Stomach (tissue), 4 donors: ENCODE data around the gene FARP2.

Experiments
- EP300 ChIP-seq: sonication (generic); formaldehyde crosslinking; IDR thresholded peaks from one replicate; pipeline ENCODE4 v1.6.1; 2017; ENCODE audit warnings: antibody characterized with exemption
- POLR2A ChIP-seq, 4 donors: fragments of 450-650 bp; IDR thresholded peaks; one replicate each; pipeline ENCODE4 v1.6.1; 2016; ENCODE audit warnings: antibody characterized with exemption in 4 of 4, control low read depth in 2 of 4, mild to moderate bottlenecking in 1 of 4, moderate library complexity in 1 of 4
- TF ChIP-seq, protein P1 (sequence below), 7 experiments: fragments of 450-650 bp in 4 of 7; fragments of 200-600 bp in 3 of 7; sonication (generic) in 3 of 7; IDR thresholded peaks; one replicate each; pipeline ENCODE4 v1.5.1; 2016 to 2019; ENCODE audit warnings: antibody characterized with exemption in 7 of 7, control low read depth in 2 of 7, mild to moderate bottlenecking in 1 of 7

DNA sequence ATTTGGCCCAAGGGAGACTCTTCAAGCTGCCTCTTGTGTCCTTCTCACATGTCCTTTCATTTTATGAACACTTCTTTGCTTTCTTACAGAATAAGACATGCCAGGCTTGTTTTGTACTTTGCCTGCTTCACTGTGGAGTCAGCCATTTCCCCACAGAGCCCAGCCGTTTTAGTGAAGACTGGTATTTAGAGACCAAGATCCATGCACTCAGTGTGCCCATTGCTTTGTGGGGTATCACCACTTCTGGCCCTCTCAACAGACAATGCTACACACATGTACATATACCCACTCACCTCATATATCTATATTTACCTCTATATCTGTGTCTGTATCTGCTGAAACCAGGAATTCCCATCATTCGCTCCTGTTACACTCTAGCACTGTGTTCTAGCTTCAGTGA lies 74.1 kb downstream of the FARP2 start:
- TF ChIP-seq, protein P1, sequence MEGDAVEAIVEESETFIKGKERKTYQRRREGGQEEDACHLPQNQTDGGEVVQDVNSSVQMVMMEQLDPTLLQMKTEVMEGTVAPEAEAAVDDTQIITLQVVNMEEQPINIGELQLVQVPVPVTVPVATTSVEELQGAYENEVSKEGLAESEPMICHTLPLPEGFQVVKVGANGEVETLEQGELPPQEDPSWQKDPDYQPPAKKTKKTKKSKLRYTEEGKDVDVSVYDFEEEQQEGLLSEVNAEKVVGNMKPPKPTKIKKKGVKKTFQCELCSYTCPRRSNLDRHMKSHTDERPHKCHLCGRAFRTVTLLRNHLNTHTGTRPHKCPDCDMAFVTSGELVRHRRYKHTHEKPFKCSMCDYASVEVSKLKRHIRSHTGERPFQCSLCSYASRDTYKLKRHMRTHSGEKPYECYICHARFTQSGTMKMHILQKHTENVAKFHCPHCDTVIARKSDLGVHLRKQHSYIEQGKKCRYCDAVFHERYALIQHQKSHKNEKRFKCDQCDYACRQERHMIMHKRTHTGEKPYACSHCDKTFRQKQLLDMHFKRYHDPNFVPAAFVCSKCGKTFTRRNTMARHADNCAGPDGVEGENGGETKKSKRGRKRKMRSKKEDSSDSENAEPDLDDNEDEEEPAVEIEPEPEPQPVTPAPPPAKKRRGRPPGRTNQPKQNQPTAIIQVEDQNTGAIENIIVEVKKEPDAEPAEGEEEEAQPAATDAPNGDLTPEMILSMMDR (IDR thresholded peaks at IDR 0.05): no peak
- TF ChIP-seq POLR2A (IDR thresholded peaks at IDR 0.05): no peak
- TF ChIP-seq EP300: no peak
